ENCODE measurements around the gene ADAP1. TPM values are rescaled to one million over a fixed set of nuclear protein-coding genes. Genes with fewer than 3 reads are reported as not detected.
"Not testable (repeated sequence)": the region's sequence is repeated elsewhere in the genome, so short reads cannot be mapped to it uniquely, and the experiment has no call there.

Gene ADAP1
- total RNA-seq, 1 donor from 2014 or later = 11.9 TPM

- CTCF ChIA-PET = no interaction called here
- intact Hi-C loops (cut with micrococcal nuclease) = no loop called here
- POLR2A ChIA-PET = interaction anchor here (0.8 kb wide), 1 partner anchor 15 kb away, joined by 3 read pairs; the partner anchor contains the start of gene COX19
- no peak for TF ChIP-seq CTCF (IDR thresholded peaks at IDR 0.05)
- DNase-seq (no peak), ATAC-seq (ENCODE audit: low read depth) (no peak)
- H3K27me3 Mint-ChIP-seq = peaks cover 9% of the 10 kb centered on the region
- H3K9me3 Mint-ChIP-seq = no peaks in the 10 kb centered on the region
- H3K4me1 Mint-ChIP-seq = peaks cover 15% of the 10 kb centered on the region
- H3K36me3 Mint-ChIP-seq (ENCODE audit: low read depth) = no peaks in the 10 kb centered on the region
- no peak overlapping the region for H3K27ac Mint-ChIP-seq
- no peak overlapping the region for H3K4me3 Mint-ChIP-seq
Observed at GRCh38 chr7:960269-960871, 5.9 kb upstream of the ADAP1 start.

DNA sequence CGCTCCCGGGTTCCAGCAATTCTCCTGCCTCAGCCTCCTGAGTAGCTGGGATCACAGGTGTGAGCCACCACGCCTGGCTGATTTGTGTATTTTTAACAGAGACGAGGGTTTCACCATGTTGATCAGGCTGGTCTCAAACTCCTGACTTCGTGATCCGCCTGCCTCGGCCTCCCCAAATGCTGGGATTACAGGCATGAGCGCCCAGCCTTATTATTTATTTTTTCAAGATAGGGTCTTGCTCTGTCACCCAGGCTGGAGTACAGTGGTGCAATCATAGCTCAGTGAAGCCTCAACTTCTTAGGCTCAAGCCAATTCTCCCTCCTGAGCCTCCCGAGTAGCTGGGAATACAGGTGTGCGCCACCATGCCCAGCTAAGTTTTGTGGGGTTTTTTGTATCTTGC lies 5.3 kb upstream of the ADAP1 start:
- peaks cover 12% of the 10 kb centered on the region for H3K27me3 Mint-ChIP-seq
- H3K4me1 Mint-ChIP-seq = peaks cover 12% of the 10 kb centered on the region
- H3K4me3 Mint-ChIP-seq; H3K27ac Mint-ChIP-seq; intact Hi-C loops (cut with micrococcal nuclease); ATAC-seq (ENCODE audit: low read depth); H3K36me3 Mint-ChIP-seq (ENCODE audit: low read depth); DNase-seq; CTCF ChIA-PET; H3K9me3 Mint-ChIP-seq: not testable (repeated sequence)
- POLR2A ChIA-PET = interaction anchor here (0.8 kb wide), 1 partner anchor 16 kb away, joined by 3 read pairs; the partner anchor contains the start of gene COX19

GRCh38 chr7:959271-959670 lies 4.8 kb upstream of the ADAP1 start:
- intact Hi-C loops (cut with micrococcal nuclease) = no loop called here
- no peak for TF ChIP-seq CTCF (IDR thresholded peaks at IDR 0.05)
- DNase-seq (no peak), ATAC-seq (ENCODE audit: low read depth) (no peak)
- H3K36me3 Mint-ChIP-seq (ENCODE audit: low read depth) = no peaks in the 10 kb centered on the region
- H3K27ac Mint-ChIP-seq = no peak overlapping the region
- H3K9me3 Mint-ChIP-seq = no peaks in the 10 kb centered on the region
- CTCF ChIA-PET = no interaction called here
- peaks cover 8% of the 10 kb centered on the region for H3K4me1 Mint-ChIP-seq
- peaks cover 12% of the 10 kb centered on the region for H3K27me3 Mint-ChIP-seq
- no peak overlapping the region for H3K4me3 Mint-ChIP-seq
- POLR2A ChIA-PET = interaction anchor here (0.7 to 0.8 kb wide), 2 partner anchors 16 to 155 kb away, joined by 3 read pairs; partner anchors contain the start of gene COX19

DNA sequence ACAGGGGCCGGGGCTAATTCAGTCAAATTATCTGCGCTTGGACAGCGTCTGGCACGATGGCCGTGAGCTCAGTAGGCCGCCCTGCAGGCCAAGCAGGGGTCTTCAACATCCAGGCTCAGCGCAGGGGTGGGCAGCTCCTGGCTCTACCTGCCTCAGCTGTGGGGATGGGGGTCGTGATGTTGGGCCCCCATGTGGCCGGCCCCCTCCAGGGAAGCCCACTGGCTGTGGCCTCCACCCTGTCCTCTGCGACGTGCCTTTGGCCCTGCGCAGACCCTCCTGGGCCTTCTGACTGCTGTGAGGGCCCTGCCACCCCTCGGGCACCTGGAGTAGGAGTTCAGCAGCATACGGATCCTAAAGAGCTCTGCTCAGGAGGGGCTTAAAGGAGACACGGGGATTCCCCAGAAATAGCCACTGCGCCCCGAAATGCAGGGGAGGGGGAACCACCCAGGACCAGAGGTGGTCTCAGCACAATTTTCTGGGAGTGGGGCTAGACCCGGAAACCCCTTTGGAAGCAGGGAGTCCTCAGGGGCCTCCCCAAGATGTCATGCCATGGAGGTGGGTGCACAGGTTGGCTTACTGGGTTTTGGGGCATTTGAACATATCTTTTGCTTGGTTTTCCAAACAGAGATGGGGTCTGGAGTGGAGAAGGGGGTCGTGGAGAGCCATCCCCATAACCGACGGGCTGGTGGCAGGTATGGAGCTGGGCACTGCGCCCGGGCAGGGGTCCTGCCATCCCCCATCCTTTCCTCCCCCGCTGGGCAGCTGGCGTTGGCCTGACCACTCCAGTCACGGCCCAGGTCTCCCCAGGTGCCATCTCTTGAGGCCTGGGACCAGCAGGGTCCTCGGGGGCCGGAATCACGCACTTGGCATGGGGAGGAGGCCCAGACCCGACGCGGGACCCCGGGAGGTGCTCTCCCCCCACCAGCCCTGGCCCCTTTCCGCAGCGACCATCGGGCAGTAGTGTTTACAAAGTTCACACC lies 4.0 kb upstream of the ADAP1 start:
- Mint-ChIP-seq H3K27ac (no peak overlapping the region), H3K9me3 (no peaks in the 10 kb centered on the region), H3K27me3 (peaks cover 12% of the 10 kb centered on the region), H3K36me3 (ENCODE audit: low read depth) (no peaks in the 10 kb centered on the region), H3K4me3 (no peak overlapping the region), H3K4me1 (peaks cover 4% of the 10 kb centered on the region)
- no peak for ATAC-seq (ENCODE audit: low read depth)
- intact Hi-C loops (cut with micrococcal nuclease) = no loop called here
- ChIA-PET POLR2A (interaction anchor here (0.7 to 0.8 kb wide), 2 partner anchors 16 to 156 kb away, joined by 3 to 4 read pairs; partner anchors contain the start of gene COX19), CTCF (no interaction called here)
- TF ChIP-seq CTCF (IDR thresholded peaks at IDR 0.05) = no peak
- DNase-seq = no peak

- Mint-ChIP-seq H3K4me3 (no peak overlapping the region), H3K36me3 (ENCODE audit: low read depth) (no peaks in the 10 kb centered on the region), H3K27ac (no peak overlapping the region), H3K27me3 (peaks cover 12% of the 10 kb centered on the region), H3K4me1 (peaks cover 3% of the 10 kb centered on the region), H3K9me3 (no peaks in the 10 kb centered on the region)
- no peak for TF ChIP-seq CTCF (IDR thresholded peaks at IDR 0.05)
- ATAC-seq (ENCODE audit: low read depth) (no peak), DNase-seq (no peak)
- intact Hi-C loops (cut with micrococcal nuclease) = loop anchor here (2.0 kb wide), 1 partner anchor 17 kb away; the partner anchor contains the start of gene COX19
- CTCF ChIA-PET = interaction anchor here (0.8 kb wide), 1 partner anchor 35 kb away, joined by 3 read pairs; no protein-coding TSS in a partner anchor
- POLR2A ChIA-PET = interaction anchor here (0.8 kb wide), 1 partner anchor 17 kb away, joined by 4 read pairs; the partner anchor contains the start of gene COX19
Observed at GRCh38 chr7:957418-958220, 3.1 kb upstream of the ADAP1 start.
